NCI-H2171 treated with DMSO at 0.1 percent for 48 hours (cell line): Measurements from ENCODE around the gene RAB1A.

ENCODE experiments used
- DNase-seq: peaks from one replicate; lab custom pipeline; 2025; lab: John Stamatoyannopoulos, UW

Gene RAB1A

GRCh38 chr2:65093211-65093610 is 36.7 kb downstream of the RAB1A start:
- no peak for DNase-seq

- no peak for DNase-seq
These were observed 37.1 kb downstream of the RAB1A start for GRCh38 chr2:65092791-65093190.

GRCh38 chr2:65085148-65085547 is 44.8 kb downstream of the RAB1A start:
- no peak for DNase-seq

GRCh38 chr2:65081232-65081685 is 48.6 kb downstream of the RAB1A start:
- DNase-seq: no peak

GRCh38 chr2:65079017-65079416 is 50.9 kb downstream of the RAB1A start:
- DNase-seq: no peak

GRCh38 chr2:65077898-65078297 is 52.0 kb downstream of the RAB1A start:
- no peak for DNase-seq

GRCh38 chr2:65076345-65076710 is 53.6 kb downstream of the RAB1A start:
- DNase-seq: no peak

- no peak for DNase-seq
These were observed 54.1 kb downstream of the RAB1A start for GRCh38 chr2:65075605-65076344.

- DNase-seq: no peak
These were observed 54.7 kb downstream of the RAB1A start for GRCh38 chr2:65075176-65075575.

GRCh38 chr2:65073879-65074565 is 55.9 kb downstream of the RAB1A start:
- DNase-seq: no peak

- DNase-seq: no peak
These were observed 57.5 kb downstream of the RAB1A start for GRCh38 chr2:65072181-65072970.

- no peak for DNase-seq
These were observed 58.3 kb downstream of the RAB1A start for GRCh38 chr2:65071499-65072180.

GRCh38 chr2:65070856-65071255 is 59.0 kb downstream of the RAB1A start:
- DNase-seq: no peak

GRCh38 chr2:65070172-65070830 is 59.6 kb downstream of the RAB1A start:
- DNase-seq: no peak

- DNase-seq: no peak
These were observed 60.5 kb downstream of the RAB1A start for GRCh38 chr2:65069439-65069824.

- DNase-seq: peak; percentile 62
These were observed 61.9 kb downstream of the RAB1A start for GRCh38 chr2:65067806-65068553.

- peak; percentile 99 for DNase-seq
These were observed 65.0 kb downstream of the RAB1A start for GRCh38 chr2:65064728-65065552.

- DNase-seq: no peak
These were observed 66.8 kb downstream of the RAB1A start for GRCh38 chr2:65062843-65063825.

- no peak for DNase-seq
These were observed 68.0 kb downstream of the RAB1A start for GRCh38 chr2:65061910-65062339.
